C4-2B (cell line): ENCODE data around the gene BABAM2.

Experiments used
- H3K27ac ChIP-seq: fragments of 450-650 bp; 2 replicates; pipeline ENCODE4 v1.5.1; 2017
- ZFX ChIP-seq: fragments of 450-650 bp; IDR thresholded peaks from 2 replicates; pipeline ENCODE4 v1.6.1; 2017
- TF ChIP-seq, protein P1 (sequence below): fragments of 450-650 bp; conservative IDR thresholded peaks from 2 replicates; pipeline ENCODE4 v1.5.1; 2017; ENCODE audit warnings: mild to moderate bottlenecking

The BABAM2 gene

DNA sequence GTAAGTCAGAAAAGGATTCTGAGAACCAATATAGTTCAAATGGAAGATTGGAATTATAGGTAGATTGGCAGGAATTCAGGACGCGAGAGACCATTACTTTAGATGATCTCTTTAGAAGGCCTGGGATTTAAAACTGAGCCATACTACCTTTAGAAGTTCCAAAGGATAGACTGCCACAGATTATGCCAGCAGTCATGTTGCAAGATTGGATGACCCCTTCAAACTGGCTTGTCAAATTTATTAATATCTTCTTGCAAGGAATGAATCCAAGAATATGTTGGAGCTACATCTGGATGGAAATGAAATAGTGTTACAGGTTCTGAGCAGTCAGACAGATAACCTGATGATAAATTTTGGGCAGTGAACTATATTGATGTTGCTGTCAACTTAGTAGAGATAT lies 22.0 kb downstream of the BABAM2 start:
- no peak for TF ChIP-seq ZFX
- TF ChIP-seq, protein P1, sequence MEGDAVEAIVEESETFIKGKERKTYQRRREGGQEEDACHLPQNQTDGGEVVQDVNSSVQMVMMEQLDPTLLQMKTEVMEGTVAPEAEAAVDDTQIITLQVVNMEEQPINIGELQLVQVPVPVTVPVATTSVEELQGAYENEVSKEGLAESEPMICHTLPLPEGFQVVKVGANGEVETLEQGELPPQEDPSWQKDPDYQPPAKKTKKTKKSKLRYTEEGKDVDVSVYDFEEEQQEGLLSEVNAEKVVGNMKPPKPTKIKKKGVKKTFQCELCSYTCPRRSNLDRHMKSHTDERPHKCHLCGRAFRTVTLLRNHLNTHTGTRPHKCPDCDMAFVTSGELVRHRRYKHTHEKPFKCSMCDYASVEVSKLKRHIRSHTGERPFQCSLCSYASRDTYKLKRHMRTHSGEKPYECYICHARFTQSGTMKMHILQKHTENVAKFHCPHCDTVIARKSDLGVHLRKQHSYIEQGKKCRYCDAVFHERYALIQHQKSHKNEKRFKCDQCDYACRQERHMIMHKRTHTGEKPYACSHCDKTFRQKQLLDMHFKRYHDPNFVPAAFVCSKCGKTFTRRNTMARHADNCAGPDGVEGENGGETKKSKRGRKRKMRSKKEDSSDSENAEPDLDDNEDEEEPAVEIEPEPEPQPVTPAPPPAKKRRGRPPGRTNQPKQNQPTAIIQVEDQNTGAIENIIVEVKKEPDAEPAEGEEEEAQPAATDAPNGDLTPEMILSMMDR: no peak
- no peak overlapping the region for H3K27ac ChIP-seq

DNA sequence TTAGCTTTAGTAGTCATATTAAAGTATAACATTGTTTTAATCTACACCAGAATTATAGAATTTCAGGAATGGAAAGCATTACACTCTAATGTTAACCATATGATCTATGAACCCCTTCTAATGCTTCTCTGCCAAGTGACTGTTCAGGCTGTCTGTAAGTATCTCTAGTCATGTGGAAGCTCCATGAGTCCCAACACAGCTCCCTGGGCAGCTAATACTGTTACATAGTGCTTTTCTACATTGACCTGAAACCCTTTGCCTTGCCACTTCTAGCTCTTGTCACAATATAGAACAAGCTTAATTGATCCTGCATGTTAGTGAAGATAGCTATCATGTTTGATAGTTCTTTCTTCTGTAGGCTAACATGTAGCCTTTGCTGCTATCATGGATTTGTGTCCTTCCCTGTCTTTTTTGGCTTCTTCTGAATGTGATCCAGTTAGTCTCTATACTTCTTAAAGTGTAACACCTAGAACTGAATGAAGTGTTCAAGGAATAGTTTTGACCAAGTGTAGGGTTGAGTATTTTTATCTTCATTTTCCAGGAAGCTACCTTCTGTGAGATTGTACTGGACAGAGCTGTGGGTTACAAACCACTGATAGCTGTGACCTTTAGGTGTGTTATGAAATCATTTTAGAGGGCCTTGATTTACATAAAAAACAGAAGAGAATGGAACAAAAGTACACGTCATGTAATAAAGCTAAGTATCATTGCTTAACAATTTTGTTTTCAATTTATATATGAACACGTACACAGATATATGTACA lies 23.7 kb downstream of the BABAM2 start:
- H3K27ac ChIP-seq: no peak overlapping the region
- TF ChIP-seq ZFX: no peak
- TF ChIP-seq, protein P1: no peak

DNA sequence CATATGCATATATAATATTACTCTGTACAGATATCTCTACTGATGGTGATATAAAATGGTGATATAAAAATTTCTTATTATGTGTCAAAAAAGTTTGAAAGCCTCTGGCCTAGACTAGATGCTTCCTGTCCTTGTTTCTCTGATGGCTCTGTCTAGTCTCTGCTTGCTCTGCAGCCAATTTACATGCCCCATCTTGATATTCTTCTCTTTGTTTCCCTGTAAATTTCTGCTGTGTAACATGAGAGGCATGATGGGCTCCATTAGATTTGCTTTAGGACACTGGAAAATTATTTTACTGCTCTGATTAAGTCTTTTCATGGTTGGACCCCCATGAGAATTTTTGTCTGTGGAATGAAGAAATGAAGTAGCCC lies 24.3 kb downstream of the BABAM2 start:
- TF ChIP-seq ZFX: no peak
- TF ChIP-seq, protein P1: no peak
- H3K27ac ChIP-seq: no peak overlapping the region

- H3K27ac ChIP-seq: no peak overlapping the region
- no peak for TF ChIP-seq ZFX
Measured at GRCh38 chr2:27915191-27915590, 24.7 kb downstream of the BABAM2 start.

DNA sequence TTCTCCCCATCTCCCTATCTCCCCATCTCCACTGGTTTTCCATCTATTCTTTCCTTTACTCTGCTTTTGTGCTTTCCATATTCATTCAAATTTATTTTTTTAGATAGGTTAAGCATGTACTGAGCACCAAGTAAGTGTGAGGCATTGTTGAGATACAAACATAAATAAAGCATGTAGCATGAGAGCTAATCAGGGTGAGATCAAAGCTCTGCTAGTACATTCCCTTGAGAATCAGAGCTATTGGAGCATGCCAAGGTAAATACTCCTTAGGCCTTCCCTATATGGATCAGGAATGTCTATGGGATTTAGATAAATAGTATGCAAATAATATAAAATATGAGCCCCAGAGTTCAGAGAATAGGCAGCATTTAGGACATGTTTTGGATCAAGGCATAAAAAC lies 25.3 kb downstream of the BABAM2 start:
- H3K27ac ChIP-seq: no peak overlapping the region
- no peak for TF ChIP-seq ZFX
- TF ChIP-seq, protein P1: no peak

DNA sequence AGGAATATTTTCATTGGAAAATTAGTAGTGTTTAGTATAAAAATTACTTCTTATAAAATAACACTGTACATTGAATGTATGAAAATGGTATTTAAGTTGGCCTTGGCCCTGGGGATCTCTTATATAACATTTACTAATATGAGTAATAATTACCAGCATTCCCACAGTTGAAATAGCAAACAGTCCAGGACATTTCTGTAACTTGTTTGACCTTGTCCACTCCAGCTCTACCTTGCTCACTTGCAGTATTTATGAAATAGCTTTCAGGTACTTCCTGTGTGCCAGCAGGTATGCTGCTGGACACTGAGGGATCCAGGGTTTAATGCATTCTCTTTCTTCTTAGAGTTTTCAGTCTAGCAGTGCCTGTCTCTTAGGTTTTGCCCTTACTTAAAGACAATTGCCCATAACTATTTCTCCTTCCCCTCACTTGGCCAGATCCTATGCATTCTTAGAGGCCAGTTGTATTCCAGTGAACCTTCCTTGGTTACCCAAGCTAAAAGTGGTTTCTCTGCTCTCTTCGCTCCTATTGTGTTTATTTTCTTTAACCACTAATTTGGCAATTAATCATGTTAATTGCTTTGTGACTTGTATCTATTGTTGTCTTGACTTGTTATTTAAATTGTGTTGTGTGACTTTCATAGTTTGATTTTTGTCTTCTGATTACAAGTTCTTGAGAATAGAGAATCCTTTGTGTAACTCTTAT lies 25.9 kb downstream of the BABAM2 start:
- TF ChIP-seq, protein P1: no peak
- no peak for TF ChIP-seq ZFX
- peak overlapping the region; percentile 80 for H3K27ac ChIP-seq

GRCh38 chr2:27920148-27920885 lies 29.8 kb downstream of the BABAM2 start:
- TF ChIP-seq, protein P1: no peak
- no peak for TF ChIP-seq ZFX
- H3K27ac ChIP-seq: no peak overlapping the region
